ENCODE results near the gene CELA1.

DNA sequence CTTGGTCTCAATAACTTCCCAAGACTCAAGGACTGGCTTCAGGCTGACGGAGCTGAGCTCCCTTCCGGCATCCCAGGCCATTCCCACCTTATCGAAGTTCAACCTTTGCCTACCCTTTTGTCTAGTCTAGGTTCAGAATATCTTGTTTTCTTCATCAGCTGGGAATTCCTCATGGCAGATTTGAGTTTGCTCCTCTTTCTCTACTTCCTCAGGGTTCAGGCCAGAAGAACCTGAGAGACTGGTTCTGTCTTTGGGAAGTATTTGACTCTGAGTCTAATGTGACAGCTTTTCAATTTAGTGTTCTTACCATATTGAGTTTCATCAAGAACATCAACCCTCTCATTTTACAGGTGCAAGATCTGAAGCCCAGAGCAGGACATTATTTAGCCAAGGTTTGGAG lies 24.6 kb downstream of the CELA1 start:
- TF ChIP-seq, protein P1, sequence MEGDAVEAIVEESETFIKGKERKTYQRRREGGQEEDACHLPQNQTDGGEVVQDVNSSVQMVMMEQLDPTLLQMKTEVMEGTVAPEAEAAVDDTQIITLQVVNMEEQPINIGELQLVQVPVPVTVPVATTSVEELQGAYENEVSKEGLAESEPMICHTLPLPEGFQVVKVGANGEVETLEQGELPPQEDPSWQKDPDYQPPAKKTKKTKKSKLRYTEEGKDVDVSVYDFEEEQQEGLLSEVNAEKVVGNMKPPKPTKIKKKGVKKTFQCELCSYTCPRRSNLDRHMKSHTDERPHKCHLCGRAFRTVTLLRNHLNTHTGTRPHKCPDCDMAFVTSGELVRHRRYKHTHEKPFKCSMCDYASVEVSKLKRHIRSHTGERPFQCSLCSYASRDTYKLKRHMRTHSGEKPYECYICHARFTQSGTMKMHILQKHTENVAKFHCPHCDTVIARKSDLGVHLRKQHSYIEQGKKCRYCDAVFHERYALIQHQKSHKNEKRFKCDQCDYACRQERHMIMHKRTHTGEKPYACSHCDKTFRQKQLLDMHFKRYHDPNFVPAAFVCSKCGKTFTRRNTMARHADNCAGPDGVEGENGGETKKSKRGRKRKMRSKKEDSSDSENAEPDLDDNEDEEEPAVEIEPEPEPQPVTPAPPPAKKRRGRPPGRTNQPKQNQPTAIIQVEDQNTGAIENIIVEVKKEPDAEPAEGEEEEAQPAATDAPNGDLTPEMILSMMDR (IDR thresholded peaks at IDR 0.05): no peak
- TF ChIP-seq POLR2A (IDR thresholded peaks at IDR 0.05): no peak

All from right lobe of liver (tissue), 4 donors.